Prostate gland (tissue), 2 donors: ENCODE measurements around the gene AACS. TPM values are rescaled to one million over a fixed set of nuclear protein-coding genes. Genes with fewer than 3 reads are reported as not detected.
"Not testable (repeated sequence)": the region's sequence is repeated elsewhere in the genome, so short reads cannot be mapped to it uniquely, and the experiment has no call there.

ENCODE experiments used
- DNase-seq: peaks from one replicate; pipeline ENCODE4 v3.0.0-alpha.2; 2019; ENCODE audit warnings: low spot score
- H3K27ac ChIP-seq, 2 donors: fragments of 200-600 bp; sonication (generic); 2 replicates each; pipeline ENCODE4 v1.5.1; 2017 to 2019
- H3K27me3 ChIP-seq: fragments of 200-600 bp; sonication (generic); replicated peaks from 2 replicates; pipeline ENCODE4 v1.5.1; 2019; ENCODE audit not compliant: insufficient read depth
- H3K36me3 ChIP-seq, 2 donors: fragments of 200-600 bp; sonication (generic); 1 replicate in 1 of 2; 2 replicates in 1 of 2; pipeline versions ENCODE4 v1.5.1 to v1.8.1; 2017 to 2019
- H3K4me1 ChIP-seq: fragments of 200-600 bp; sonication (generic); replicated peaks from 2 replicates; pipeline ENCODE4 v1.5.1; 2019
- H3K4me3 ChIP-seq, 2 donors: fragments of 200-600 bp; sonication (generic); 2 replicates each; pipeline ENCODE4 v1.5.1; 2017 to 2019
- H3K9me3 ChIP-seq: fragments of 200-600 bp; sonication (generic); 2 replicates; pipeline ENCODE4 v1.5.1; 2017
- CTCF ChIP-seq, 4 experiments: fragments of 200-600 bp in 2 of 4; fragments of 450-650 bp in 2 of 4; sonication (generic) in 2 of 4; IDR thresholded peaks; 1 replicate in 3 of 4; 2 replicates in 1 of 4; pipeline ENCODE4 v1.5.1; 2016 to 2019; ENCODE audit warnings: antibody characterized with exemption in 4 of 4, mild to moderate bottlenecking in 2 of 4, moderate library complexity in 2 of 4
- POLR2A ChIP-seq: fragments of 450-650 bp; IDR thresholded peaks from one replicate; pipeline ENCODE4 v1.6.1; 2016; ENCODE audit warnings: antibody characterized with exemption, mild to moderate bottlenecking
- POLR2AphosphoS5 ChIP-seq: sonication (generic); formaldehyde crosslinking; IDR thresholded peaks from one replicate; pipeline ENCODE4 v1.6.1; 2017; ENCODE audit warnings: antibody characterized with exemption
- WGBS: methylation state at CpG from one replicate; pipeline ENCODE4 v1.1.5; 2018; 5-methylcytosine and 5-hydroxymethylcytosine counted together
- intact Hi-C: fragments of 100-400 bp; cut with DNase I; formaldehyde crosslinking; loops from one replicate; pipeline ENCODE4 v1.14.2; 2022
- total RNA-seq, 2 donors: library from RNA; depleted of rRNA; stranded (reverse); fragments of >200 nt; gene quantifications; one replicate each; pipeline ENCODE4 v1.1.0, GENCODE V29; 2016

AACS gene
- total RNA-seq, 2 donors from 2014 or later = 20.4 to 21.0 TPM

- no peak for DNase-seq
- Histone ChIP-seq H3K27me3 (no peaks in the 10 kb centered on the region), H3K9me3 (no peaks in the 10 kb centered on the region), H3K27ac (no peak overlapping the region), H3K4me3 (no peak overlapping the region), H3K36me3 (no peaks in the 10 kb centered on the region), H3K4me1 (no peaks in the 10 kb centered on the region)
- intact Hi-C loops = no loop called here
- 87% methylated on average over 14 of the region's 14 CpGs for WGBS
- no peak for TF ChIP-seq POLR2A
- TF ChIP-seq POLR2AphosphoS5 = no peak
Observed at GRCh38 chr12:125056306-125056705, 8.9 kb upstream of the AACS start.

- H3K27ac ChIP-seq = no peak overlapping the region
- H3K4me1 ChIP-seq = no peaks in the 10 kb centered on the region
- no peak overlapping the region for H3K4me3 ChIP-seq
- no peaks in the 10 kb centered on the region for H3K9me3 ChIP-seq
- DNase-seq = no peak
- TF ChIP-seq POLR2AphosphoS5 (no peak), CTCF (IDR thresholded peaks at IDR 0.05) (no peak), POLR2A (no peak)
- no peaks in the 10 kb centered on the region for H3K27me3 ChIP-seq
- no peaks in the 10 kb centered on the region for H3K36me3 ChIP-seq
- intact Hi-C loops = no loop called here
- 83% methylated on average over 5 of the region's 5 CpGs for WGBS
Observed at GRCh38 chr12:125057708-125058107, 7.5 kb upstream of the AACS start.

- Histone ChIP-seq H3K36me3 (no peaks in the 10 kb centered on the region), H3K27ac (no peak overlapping the region), H3K4me1 (no peaks in the 10 kb centered on the region), H3K4me3 (no peak overlapping the region), H3K27me3 (no peaks in the 10 kb centered on the region), H3K9me3 (no peaks in the 10 kb centered on the region)
- intact Hi-C loops = no loop called here
- 93% methylated on average over 3 of the region's 3 CpGs for WGBS
- DNase-seq = no peak
- TF ChIP-seq POLR2A = no peak
- TF ChIP-seq CTCF (IDR thresholded peaks at IDR 0.05) = no peak
Observed at GRCh38 chr12:125061229-125061628, 4.0 kb upstream of the AACS start.

- H3K27ac ChIP-seq, DNase-seq, H3K4me1 ChIP-seq, H3K27me3 ChIP-seq, H3K4me3 ChIP-seq, H3K9me3 ChIP-seq, H3K36me3 ChIP-seq, intact Hi-C loops: not testable (repeated sequence)
- WGBS = 65% methylated on average over 4 of the region's 4 CpGs
Observed at GRCh38 chr12:125063522-125063921, 1.7 kb upstream of the AACS start.

- H3K4me3 ChIP-seq = peak overlapping the region; percentile 62 to 83
- DNase-seq = no peak
- intact Hi-C loops = no loop called here
- no peaks in the 10 kb centered on the region for H3K36me3 ChIP-seq
- H3K4me1 ChIP-seq = peaks cover 2% of the 10 kb centered on the region
- H3K9me3 ChIP-seq = no peaks in the 10 kb centered on the region
- WGBS = 52% methylated on average over 5 of the region's 5 CpGs
- no peaks in the 10 kb centered on the region for H3K27me3 ChIP-seq
- no peak overlapping the region for H3K27ac ChIP-seq
- no peak for TF ChIP-seq CTCF (IDR thresholded peaks at IDR 0.05)
Observed at GRCh38 chr12:125064492-125064891, 743 bp upstream of the AACS start.

- DNase-seq = no peak
- peaks cover 5% of the 10 kb centered on the region for H3K4me1 ChIP-seq
- intact Hi-C loops = no loop called here
- no peaks in the 10 kb centered on the region for H3K9me3 ChIP-seq
- TF ChIP-seq CTCF (IDR thresholded peaks at IDR 0.05) (no peak), POLR2AphosphoS5 (no peak), POLR2A (no peak)
- no peaks in the 10 kb centered on the region for H3K27me3 ChIP-seq
- no peaks in the 10 kb centered on the region for H3K36me3 ChIP-seq
- peak overlapping the region; percentile 54 to 81 for H3K27ac ChIP-seq
- WGBS = 57% methylated on average over 18 of the region's 18 CpGs
- peak overlapping the region; percentile 62 to 83 for H3K4me3 ChIP-seq
Observed at GRCh38 chr12:125065919-125066570, 810 bp downstream of the AACS start.
